ENCODE results near the gene ACOT9. TPM values are rescaled to one million over a fixed set of nuclear protein-coding genes. Genes with fewer than 3 reads are reported as not detected.
"Not testable (repeated sequence)": the region's sequence is repeated elsewhere in the genome, so short reads cannot be mapped to it uniquely, and the experiment has no call there.

Gene ACOT9
- polyA plus RNA-seq, 1 donor = 59.3 TPM

DNA sequence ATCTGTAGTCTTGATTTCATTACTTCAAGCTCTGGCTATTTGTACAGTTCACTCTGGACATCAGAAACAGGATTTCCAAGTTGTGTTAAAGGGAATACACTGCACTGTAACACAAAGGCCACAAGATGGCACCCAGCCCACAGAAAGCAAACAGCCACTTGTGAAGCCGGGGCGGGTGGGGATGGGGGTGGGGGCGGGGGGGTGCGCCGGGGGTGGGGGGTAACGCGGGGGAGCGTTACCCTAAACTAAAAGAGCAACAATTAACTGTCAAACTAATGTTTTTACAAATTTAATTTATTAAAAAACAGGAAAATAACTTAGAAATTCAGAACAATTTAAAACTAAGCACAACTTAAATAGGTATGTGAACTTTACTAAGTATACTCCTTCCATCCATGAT, 48.5 kb downstream of the ACOT9 start:
- peak; percentile 39 for DNase-seq

DNA sequence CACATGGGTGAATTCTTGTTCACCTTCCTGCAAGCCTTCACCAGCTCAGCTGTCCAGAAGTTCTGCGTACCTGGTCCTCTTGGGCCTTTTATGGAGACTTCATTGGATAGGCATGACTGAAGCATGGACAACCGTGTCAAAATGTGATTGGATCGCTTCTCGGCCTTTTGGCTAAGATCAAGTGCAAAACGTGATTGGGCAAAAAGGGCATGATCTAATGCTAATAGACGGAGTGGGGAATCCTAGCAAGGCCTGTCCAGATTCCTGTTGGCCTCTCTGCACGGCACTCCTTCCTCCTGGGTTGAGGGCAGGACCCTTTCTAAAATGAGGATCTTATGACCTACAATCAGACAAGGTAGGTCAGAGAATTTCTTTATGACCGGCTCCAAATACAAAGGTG, 50.9 kb downstream of the ACOT9 start:
- no peak for DNase-seq

DNA sequence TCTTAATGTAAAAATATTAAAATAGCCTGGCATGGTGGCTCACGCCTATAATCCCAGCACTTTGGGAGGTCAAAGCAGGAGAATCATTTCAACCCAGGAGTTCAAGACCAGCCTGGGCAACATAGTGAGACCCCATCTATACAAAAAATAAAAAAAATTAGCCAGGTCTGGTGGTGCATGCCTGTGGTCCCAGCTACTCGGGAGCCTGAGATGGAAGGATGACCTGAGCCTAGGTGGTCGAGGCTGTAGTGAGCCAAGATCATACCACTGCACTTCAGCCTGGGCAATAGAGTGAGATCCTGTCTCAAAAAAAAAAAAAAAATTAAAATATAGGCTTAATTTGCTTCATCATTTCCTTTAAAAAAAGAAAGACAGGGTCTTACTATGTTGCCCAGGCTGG, 66.6 kb downstream of the ACOT9 start:
- not testable (repeated sequence) for DNase-seq

DNA sequence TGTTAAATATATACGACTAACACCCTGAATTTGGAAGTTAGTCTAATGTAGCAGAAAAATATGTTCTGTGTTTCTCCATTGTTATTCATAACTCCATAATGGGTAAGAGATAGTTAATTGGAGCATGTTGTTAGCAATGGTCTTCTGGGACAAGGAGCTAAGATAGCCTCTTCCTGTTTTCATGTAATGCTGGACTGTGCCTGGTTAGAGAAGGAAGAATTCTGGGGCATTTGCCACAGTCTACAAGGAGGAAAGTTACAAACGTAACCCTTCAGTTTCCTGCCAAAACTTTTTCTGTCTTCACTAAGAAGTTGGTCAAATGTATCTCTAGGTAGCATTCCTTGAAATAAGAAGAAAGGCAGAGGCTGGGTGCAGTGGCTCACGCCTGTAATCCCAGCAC, 70.0 kb downstream of the ACOT9 start:
- DNase-seq = no peak

DNA sequence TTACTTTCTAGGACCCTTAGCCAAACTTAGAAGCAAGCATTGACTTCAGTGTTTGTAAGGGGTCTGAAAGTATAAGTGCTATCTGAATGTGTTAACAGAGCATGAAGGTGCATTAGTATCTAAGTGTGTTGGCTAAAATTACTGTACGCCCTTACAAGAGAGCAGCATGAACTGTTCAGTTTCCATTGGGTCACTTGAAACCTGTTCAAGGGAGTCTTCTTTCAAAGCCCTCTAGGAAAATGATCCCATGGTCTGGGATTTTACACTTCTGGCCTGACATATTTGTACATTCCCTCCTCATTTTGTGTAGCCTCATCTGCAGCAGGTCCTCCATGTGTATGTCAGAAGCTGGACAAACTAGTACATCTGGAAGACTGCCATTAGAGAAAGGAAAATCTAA, 72.5 kb downstream of the ACOT9 start:
- peak; percentile 23 for DNase-seq

DNA sequence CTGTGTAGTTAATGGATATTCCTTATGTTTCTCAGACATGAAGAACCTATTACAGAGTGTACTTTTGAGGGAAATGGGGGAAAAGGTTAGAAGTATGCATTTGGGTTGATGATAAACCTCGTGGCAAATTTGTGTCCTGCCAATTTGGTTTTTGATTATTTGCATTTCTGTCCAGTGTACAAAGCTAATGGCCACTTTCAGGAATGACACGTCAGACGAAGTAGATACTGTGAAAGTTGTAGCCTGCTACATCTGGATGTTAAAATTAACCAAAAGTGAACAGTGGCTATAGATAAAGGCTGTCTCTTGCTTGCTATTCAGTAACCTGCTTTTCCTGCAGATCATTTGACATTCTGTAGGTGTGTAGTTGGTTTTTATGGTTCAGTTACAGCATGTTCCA, 74.7 kb downstream of the ACOT9 start:
- no peak for DNase-seq

DNA sequence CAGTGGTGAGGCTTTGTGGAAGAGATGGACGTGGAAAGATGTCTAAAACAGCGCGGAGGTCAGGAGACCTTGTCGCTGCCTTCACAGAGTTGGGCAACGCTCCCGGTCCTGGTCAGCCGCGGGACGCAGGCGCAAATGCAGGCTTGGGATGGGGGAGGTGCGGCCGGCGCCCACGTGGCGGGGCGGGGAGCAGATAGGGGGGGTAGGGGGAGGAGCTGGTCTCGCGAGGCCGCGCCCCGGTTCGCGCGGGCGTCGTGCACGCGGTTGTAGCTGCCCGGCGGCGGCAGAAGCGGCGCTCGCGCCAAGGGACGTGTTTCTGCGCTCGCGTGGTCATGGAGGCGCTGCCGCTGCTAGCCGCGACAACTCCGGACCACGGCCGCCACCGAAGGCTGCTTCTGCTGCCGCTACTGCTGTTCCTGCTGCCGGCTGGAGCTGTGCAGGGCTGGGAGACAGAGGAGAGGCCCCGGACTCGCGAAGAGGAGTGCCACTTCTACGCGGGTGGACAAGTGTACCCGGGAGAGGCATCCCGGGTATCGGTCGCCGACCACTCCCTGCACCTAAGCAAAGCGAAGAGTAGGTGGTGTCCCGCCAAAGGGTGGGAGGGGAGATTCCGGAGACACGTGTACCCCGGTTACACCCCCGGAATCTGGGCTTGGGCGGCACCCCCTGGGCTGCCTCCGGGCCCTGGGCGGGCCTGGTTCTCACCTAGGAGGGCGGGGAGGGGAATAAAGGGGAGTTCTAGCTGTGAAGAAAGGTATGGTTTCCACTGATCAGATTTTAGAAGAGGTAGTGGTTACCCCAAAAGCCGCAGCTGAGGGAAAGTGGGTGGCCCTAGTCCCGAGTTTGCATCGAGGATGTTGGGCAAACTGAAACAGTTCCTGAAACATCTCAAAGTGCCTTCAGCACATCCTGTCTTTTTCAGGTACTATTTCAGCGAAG, 75.6 kb downstream of the ACOT9 start, which contains the start of gene PRDX4:
PRDX4 (plus strand) TSS at position 255 of the 939 bp plus-strand sequence; CDS start at position 333, 78 bp downstream.
- DNase-seq = peak; percentile 90

DNA sequence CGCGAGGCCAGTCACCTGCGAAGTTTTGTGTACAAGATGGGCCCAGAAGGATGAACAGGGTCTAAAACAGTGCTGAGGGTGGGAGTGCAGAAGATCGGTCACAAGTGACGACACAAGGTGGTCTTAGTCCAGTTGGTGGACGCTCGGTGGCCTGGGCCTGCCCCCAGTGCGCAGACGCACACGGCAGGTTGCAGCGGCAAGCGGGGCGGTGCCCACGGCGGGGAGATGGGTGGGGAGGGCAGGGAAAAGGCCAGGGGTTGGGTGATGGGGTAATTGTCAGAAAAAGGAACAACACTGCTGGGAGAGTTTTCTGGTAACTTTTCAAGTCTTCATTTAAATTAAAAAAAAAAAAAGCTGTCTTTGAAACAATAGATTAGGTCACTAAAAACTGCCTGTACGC, 76.8 kb downstream of the ACOT9 start:
- no peak for DNase-seq

DNA sequence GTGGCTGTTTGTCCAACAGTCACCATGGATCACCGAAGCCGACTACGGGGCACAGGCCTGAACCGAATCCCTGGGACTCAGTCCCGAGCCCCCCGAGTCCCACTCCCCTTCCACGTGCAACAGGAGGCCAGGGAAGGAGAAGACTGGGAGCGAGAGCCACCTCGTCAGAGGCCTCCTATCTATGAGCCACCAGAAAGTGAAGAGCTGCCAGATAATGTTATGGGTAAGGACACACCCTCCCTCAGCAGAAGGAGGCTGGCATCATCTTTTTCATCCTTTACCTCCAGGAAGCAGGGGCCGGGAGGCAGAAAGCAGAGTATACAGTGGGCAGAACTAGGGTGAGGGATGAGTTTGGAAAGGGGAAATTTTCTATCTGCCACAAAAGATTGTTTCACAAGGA, 78.6 kb downstream of the ACOT9 start:
- no peak for DNase-seq

DNA sequence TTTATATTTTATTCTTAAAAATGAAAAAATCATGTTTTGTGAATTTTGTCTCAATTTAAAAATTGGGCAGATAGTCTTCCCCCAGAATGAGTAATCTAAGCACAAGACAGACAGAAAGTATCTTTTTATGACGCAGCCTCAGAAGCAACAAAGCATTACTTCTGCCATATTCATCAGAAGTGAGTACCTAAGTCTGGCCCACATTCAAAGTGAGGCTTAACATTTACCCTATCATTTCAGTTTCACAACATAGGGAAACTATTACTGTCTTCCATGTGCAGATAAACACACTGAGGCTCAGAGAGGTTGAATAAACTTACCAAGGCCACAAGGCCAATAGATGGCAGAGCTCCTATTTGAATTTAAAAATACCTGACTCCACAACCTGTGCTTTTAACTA, 80.2 kb downstream of the ACOT9 start:
- DNase-seq = no peak

DNA sequence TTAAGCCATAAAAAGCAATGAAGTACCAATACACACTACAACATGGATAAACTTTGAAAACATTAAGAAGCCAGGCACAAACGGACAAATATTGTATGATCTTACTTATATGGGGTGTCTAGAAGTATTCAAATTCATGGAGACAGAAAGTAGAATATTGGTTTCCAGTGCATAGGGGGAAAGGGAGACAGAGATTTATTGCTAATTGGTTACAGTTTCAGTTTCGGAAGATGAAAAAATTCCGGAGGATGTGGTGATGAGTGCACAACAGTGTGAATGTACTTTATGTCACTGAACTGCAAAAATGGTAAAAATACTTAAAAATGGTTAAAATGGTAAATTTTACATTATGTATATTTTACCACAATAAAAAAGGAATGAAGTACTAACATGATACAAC, 80.9 kb downstream of the ACOT9 start:
- no peak for DNase-seq

DNA sequence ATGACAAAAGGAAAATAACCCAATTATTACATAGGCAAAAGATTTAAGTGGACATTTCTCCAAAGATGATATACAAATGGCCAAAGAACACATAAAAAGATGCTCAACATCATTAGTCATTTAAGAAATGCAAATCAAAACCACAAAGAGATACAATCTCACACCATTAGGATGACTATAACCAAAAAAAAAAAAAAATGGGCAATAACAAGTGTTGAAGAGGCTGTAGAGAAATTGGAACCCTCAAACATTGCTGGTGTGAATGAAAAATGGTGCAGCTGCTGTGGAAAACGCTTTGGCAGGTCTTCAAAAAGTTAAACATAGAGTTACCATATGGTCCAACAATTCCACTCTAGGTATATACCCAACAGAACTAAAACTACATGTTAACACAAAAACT, 81.4 kb downstream of the ACOT9 start:
- DNase-seq = no peak

DNA sequence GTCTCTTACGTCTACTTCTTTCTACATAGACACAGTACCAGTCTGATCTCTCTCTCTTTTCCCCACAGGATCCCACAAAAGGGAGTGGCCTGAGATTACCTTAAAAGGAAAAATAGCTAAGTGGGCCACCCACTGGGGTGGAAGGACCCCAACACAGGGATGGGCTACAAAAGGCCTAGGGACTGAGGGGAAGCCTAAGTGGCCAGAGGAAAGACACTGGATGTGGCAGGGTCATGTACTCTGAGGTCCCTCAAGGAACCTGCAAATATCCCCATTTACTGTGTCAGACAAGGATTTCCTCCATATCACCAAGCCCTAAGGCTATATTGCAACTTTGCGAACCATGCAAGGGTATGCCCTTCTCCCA, 82.3 kb downstream of the ACOT9 start:
- DNase-seq = no peak

DNA sequence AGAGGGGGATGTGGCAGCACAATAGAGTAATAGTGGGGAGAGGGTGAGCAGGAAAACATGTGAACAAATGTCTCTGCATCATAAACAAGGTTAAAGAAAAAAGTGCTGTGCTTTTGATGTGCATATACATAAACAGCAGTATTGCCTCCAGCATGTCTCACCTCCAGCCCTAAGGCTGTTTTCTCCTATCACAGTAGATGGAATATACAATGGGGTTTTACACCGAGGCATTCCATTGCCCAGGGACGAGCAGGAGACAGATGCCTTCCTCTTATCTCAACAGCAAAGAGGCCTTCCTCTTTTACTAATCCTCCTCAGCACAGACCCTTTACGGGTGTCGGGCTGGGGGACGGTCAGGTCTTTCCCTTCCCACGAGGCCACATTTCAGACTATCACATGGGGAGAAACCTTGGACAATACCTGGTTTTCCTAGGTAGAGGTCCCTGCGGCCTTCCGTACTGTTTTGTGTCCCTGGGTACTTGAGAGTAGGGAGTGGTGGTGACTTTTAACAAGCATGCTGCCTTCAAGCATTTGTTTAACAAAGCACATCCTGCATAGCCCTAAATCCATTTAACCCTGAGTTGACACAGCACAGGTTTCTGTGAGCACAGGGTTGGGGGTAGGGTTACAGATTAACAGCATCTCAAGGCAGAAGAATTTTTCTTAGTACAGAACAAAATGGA, 82.9 kb downstream of the ACOT9 start:
- DNase-seq = not testable (repeated sequence)

DNA sequence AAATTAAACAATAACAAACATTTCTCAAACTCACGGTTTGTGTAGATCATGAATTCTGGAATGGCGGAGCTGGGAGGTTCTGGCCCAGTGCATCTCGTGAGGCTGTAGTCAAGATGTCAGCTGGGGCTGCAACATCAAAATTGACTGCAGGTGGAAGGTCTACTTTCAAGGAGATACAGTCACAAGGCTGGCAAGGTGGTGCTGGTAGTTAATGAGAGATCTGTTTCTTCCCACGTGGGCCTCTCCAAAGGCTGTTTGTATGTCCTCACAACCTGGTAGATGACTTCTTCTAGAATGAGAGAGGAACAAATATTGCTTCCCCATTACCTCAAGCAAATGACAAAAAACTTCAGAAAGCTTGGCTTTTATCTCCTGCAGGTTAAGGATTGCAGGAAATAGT, 83.7 kb downstream of the ACOT9 start:
- DNase-seq = no peak

DNA sequence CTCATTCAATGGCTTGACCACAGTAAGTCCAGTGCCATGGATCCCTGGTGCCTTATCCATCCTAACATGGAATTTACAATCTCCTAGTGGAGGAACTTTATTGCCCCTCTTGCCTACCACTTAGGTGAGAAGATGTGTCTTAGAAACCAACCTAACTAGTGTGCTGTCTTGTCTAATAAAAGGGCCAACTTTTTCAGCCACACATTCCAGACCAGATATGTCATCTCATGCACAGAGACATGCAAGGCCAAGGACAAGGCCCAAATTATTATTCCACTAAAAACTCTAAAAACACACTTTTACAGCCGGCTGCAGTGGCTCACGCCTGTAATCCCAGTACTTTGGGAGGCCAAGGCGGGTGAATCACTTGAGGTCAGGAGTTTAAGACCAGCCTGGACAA, 86.4 kb downstream of the ACOT9 start:
- no peak for DNase-seq

DNA sequence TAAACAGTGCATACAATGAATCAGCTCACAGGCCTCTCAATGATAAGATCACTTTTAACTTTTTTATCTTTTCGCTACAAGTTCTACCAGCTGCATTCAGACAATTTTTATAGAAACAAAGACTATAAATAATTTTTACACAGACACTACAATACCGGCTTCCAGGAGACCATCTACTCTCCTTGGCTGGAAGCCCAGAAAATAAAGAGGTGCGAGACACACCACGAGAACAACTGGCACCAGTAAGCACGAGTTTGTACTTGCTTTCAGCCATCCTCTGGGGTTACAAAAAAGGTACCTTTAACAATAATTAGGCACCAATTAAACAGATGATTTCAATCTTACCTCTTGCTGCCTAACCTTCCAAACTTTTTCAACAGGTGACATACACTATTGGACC, 87.0 kb downstream of the ACOT9 start:
- no peak for DNase-seq

Other genes starting within 250 kb of the ACOT9 start
- 57.3 TPM for gene PRDX4, start 75.8 kb downstream of the ACOT9 start, polyA plus RNA-seq (ENCODE audit: insufficient read length)
- 36.6 TPM for gene SAT1, start 39.9 kb upstream of the ACOT9 start, polyA plus RNA-seq (ENCODE audit: insufficient read length)
- gene APOO, start 164.7 kb upstream of the ACOT9 start, polyA plus RNA-seq (ENCODE audit: insufficient read length) = 19.3 TPM
- not detected for gene CXorf58, start 164.7 kb upstream of the ACOT9 start, polyA plus RNA-seq (ENCODE audit: insufficient read length)

Measured in hindlimb muscle (tissue), 1 donor.